Neuron (in vitro differentiated cells): ENCODE data around the gene PHKA2.

Experiments
- H2AFZ ChIP-seq: one replicate; pipeline ENCODE4 v1.6.1; 2013; ENCODE audit warnings: low read depth, mild to moderate bottlenecking, inconsistent platforms, low read length, moderate library complexity
- H3K27me3 ChIP-seq: one replicate; pipeline ENCODE4 v1.6.1; 2013; ENCODE audit warnings: low read length; ENCODE audit not compliant: insufficient read depth
- H3K36me3 ChIP-seq: one replicate; pipeline ENCODE4 v1.6.1; 2013; ENCODE audit warnings: low read length; ENCODE audit not compliant: insufficient read depth
- H3K4me1 ChIP-seq: one replicate; pipeline ENCODE4 v1.6.1; 2013; ENCODE audit warnings: low read length; ENCODE audit not compliant: insufficient read depth
- H3K4me3 ChIP-seq: 2 replicates; pipeline ENCODE4 v1.5.1; 2013; ENCODE audit warnings: mild to moderate bottlenecking, low read length, moderate library complexity
- H3K9me3 ChIP-seq: one replicate; pipeline ENCODE4 v1.6.1; 2013; ENCODE audit warnings: low read length

Gene PHKA2

GRCh38 chrX:18937173-18937572 lies 46.7 kb downstream of the PHKA2 start:
- Histone ChIP-seq H3K4me3 (no peak overlapping the region), H2AFZ (no peak overlapping the region), H3K4me1 (peaks cover 6% of the 10 kb centered on the region), H3K27me3 (no peaks in the 10 kb centered on the region), H3K9me3 (no peaks in the 10 kb centered on the region), H3K36me3 (peaks cover 4% of the 10 kb centered on the region)

- no peak overlapping the region for H2AFZ ChIP-seq
- no peaks in the 10 kb centered on the region for H3K27me3 ChIP-seq
- H3K4me1 ChIP-seq = peaks cover 6% of the 10 kb centered on the region
- no peak overlapping the region for H3K4me3 ChIP-seq
- H3K9me3 ChIP-seq = no peaks in the 10 kb centered on the region
- H3K36me3 ChIP-seq = peaks cover 4% of the 10 kb centered on the region
Observed at GRCh38 chrX:18935893-18936292, 48.0 kb downstream of the PHKA2 start.

GRCh38 chrX:18934708-18935107 lies 49.2 kb downstream of the PHKA2 start:
- Histone ChIP-seq H3K27me3 (no peaks in the 10 kb centered on the region), H3K4me1 (peaks cover 6% of the 10 kb centered on the region), H3K9me3 (no peaks in the 10 kb centered on the region), H2AFZ (no peak overlapping the region), H3K4me3 (no peak overlapping the region), H3K36me3 (peaks cover 4% of the 10 kb centered on the region)

GRCh38 chrX:18933617-18934016 lies 50.3 kb downstream of the PHKA2 start:
- peaks cover 4% of the 10 kb centered on the region for H3K36me3 ChIP-seq
- H2AFZ ChIP-seq = no peak overlapping the region
- H3K27me3 ChIP-seq = no peaks in the 10 kb centered on the region
- H3K4me3 ChIP-seq = no peak overlapping the region
- H3K9me3 ChIP-seq = no peaks in the 10 kb centered on the region
- H3K4me1 ChIP-seq = peaks cover 6% of the 10 kb centered on the region

- no peaks in the 10 kb centered on the region for H3K9me3 ChIP-seq
- no peak overlapping the region for H3K4me3 ChIP-seq
- no peak overlapping the region for H2AFZ ChIP-seq
- no peaks in the 10 kb centered on the region for H3K4me1 ChIP-seq
- H3K36me3 ChIP-seq = no peaks in the 10 kb centered on the region
- no peaks in the 10 kb centered on the region for H3K27me3 ChIP-seq
Observed at GRCh38 chrX:18931972-18932371, 51.9 kb downstream of the PHKA2 start.

- Histone ChIP-seq H3K4me1 (no peaks in the 10 kb centered on the region), H3K9me3 (no peaks in the 10 kb centered on the region), H3K27me3 (no peaks in the 10 kb centered on the region), H2AFZ (no peak overlapping the region), H3K36me3 (peaks cover 4% of the 10 kb centered on the region), H3K4me3 (no peak overlapping the region)
Observed at GRCh38 chrX:18929775-18930174, 54.1 kb downstream of the PHKA2 start.

GRCh38 chrX:18927558-18927957 lies 56.4 kb downstream of the PHKA2 start:
- Histone ChIP-seq H3K27me3 (no peaks in the 10 kb centered on the region), H3K4me1 (no peaks in the 10 kb centered on the region), H3K9me3 (no peaks in the 10 kb centered on the region), H3K4me3 (no peak overlapping the region), H3K36me3 (peaks cover 10% of the 10 kb centered on the region), H2AFZ (no peak overlapping the region)

GRCh38 chrX:18924507-18925088 lies 59.3 kb downstream of the PHKA2 start:
- Histone ChIP-seq H3K9me3 (no peaks in the 10 kb centered on the region), H3K4me3 (no peak overlapping the region), H3K27me3 (no peaks in the 10 kb centered on the region)

GRCh38 chrX:18920566-18920965 lies 63.3 kb downstream of the PHKA2 start:
- Histone ChIP-seq H3K4me3 (no peak overlapping the region), H3K27me3 (no peaks in the 10 kb centered on the region), H3K36me3 (peaks cover 24% of the 10 kb centered on the region), H2AFZ (no peak overlapping the region), H3K9me3 (no peaks in the 10 kb centered on the region), H3K4me1 (no peaks in the 10 kb centered on the region)

More at GRCh38 chrX:18924507-18925088, 59.3 kb downstream of the PHKA2 start:
- H3K36me3 ChIP-seq = peaks cover 14% of the 10 kb centered on the region
- H3K4me1 ChIP-seq = no peaks in the 10 kb centered on the region
- no peak overlapping the region for H2AFZ ChIP-seq

GRCh38 chrX:18920079-18920478 lies 63.8 kb downstream of the PHKA2 start:
- Histone ChIP-seq H3K4me3 (no peak overlapping the region), H3K4me1 (no peaks in the 10 kb centered on the region), H2AFZ (no peak overlapping the region), H3K36me3 (peaks cover 23% of the 10 kb centered on the region), H3K9me3 (no peaks in the 10 kb centered on the region), H3K27me3 (no peaks in the 10 kb centered on the region)

GRCh38 chrX:18917831-18918230 lies 66.1 kb downstream of the PHKA2 start:
- H3K36me3 ChIP-seq = peaks cover 14% of the 10 kb centered on the region
- no peak overlapping the region for H2AFZ ChIP-seq
- H3K27me3 ChIP-seq = no peaks in the 10 kb centered on the region
- H3K9me3 ChIP-seq = no peaks in the 10 kb centered on the region
- H3K4me1 ChIP-seq = no peaks in the 10 kb centered on the region
- H3K4me3 ChIP-seq = no peak overlapping the region

- Histone ChIP-seq H3K4me1 (no peaks in the 10 kb centered on the region), H3K4me3 (no peak overlapping the region), H3K9me3 (no peaks in the 10 kb centered on the region), H3K36me3 (peaks cover 10% of the 10 kb centered on the region), H3K27me3 (no peaks in the 10 kb centered on the region), H2AFZ (no peak overlapping the region)
Observed at GRCh38 chrX:18906286-18906685, 77.6 kb downstream of the PHKA2 start.

- Histone ChIP-seq H3K4me1 (no peaks in the 10 kb centered on the region), H3K36me3 (peaks cover under 1% of the 10 kb centered on the region), H3K4me3 (no peak overlapping the region), H3K9me3 (no peaks in the 10 kb centered on the region), H3K27me3 (no peaks in the 10 kb centered on the region), H2AFZ (no peak overlapping the region)
Observed at GRCh38 chrX:18900401-18900976, 83.4 kb downstream of the PHKA2 start.
